NCI-H82 treated with DMSO at 0.1 percent for 48 hours (cell line): ENCODE measurements around the gene TBC1D1.

Source experiments
- DNase-seq: peaks from one replicate; lab custom pipeline; 2025; ENCODE audit not compliant: unreplicated experiment; lab: John Stamatoyannopoulos, UW

The TBC1D1 gene, protein sequence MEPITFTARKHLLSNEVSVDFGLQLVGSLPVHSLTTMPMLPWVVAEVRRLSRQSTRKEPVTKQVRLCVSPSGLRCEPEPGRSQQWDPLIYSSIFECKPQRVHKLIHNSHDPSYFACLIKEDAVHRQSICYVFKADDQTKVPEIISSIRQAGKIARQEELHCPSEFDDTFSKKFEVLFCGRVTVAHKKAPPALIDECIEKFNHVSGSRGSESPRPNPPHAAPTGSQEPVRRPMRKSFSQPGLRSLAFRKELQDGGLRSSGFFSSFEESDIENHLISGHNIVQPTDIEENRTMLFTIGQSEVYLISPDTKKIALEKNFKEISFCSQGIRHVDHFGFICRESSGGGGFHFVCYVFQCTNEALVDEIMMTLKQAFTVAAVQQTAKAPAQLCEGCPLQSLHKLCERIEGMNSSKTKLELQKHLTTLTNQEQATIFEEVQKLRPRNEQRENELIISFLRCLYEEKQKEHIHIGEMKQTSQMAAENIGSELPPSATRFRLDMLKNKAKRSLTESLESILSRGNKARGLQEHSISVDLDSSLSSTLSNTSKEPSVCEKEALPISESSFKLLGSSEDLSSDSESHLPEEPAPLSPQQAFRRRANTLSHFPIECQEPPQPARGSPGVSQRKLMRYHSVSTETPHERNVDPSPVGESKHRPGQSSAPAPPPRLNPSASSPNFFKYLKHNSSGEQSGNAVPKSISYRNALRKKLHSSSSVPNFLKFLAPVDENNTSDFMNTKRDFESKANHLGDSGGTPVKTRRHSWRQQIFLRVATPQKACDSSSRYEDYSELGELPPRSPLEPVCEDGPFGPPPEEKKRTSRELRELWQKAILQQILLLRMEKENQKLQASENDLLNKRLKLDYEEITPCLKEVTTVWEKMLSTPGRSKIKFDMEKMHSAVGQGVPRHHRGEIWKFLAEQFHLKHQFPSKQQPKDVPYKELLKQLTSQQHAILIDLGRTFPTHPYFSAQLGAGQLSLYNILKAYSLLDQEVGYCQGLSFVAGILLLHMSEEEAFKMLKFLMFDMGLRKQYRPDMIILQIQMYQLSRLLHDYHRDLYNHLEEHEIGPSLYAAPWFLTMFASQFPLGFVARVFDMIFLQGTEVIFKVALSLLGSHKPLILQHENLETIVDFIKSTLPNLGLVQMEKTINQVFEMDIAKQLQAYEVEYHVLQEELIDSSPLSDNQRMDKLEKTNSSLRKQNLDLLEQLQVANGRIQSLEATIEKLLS (N-terminal part only)

DNA sequence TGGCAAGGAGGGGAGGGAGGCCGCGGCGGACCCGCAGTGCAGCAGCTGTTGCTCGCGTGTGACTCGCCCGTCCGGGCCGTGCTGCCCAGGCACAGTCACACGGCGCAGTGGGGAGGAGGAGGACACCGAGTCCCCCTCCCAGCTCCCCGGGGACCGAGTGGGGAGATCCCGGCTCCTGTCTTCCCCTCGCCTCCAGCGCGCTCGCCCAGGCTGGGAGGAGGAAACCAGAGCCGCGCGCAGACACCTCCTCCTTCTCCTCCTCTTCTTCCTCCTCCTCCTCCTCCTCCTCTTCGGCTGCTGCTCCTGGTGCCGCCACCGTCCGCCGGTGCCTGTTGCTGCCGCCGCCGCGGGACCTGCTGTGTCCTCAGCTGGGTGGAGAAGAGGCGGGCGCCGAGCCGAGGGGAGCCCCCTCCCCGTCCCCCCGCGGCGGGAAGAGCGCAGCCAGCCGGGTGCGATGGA is at the start of gene TBC1D1:
TBC1D1 (plus strand) TSS at position 284 of the 459 bp plus-strand sequence. CDS start 11,012 bp downstream, outside the sequence.
- no peak for DNase-seq

DNA sequence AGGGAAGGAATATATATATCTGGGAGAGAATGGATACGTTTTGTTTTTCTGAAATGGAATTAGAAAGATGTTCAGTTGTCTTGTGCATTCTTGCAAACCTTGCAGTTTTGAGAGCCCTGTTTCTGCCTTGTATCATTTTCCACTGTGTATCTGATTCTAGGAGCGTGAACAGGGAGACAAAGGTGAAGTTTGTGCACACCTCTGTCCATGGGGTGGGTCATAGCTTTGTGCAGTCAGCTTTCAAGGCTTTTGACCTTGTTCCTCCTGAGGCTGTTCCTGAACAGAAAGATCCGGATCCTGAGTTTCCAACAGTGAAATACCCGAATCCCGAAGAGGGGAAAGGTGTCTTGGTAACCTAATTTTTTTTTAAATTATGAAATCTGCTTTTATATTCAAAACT is 46.7 kb upstream of the TBC1D1 start:
- no peak for DNase-seq

DNA sequence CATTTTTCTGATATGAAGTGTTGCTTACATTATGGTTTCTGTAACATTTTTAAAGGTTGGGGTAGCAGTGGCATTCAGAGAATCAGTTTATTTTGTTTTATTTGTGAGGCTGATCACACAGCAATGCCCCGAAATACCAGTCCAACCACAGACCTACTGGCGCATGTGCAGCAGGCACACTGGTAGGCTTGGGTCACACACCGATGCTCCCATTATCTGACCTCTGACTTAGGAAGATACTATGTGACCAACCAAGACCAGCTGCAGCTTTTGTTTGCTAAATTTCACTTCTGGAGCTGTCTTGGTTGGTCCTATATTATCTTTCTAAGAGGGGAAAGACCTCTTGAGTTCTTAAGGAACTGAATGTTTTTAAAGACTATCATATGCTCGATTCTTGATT is 45.7 kb upstream of the TBC1D1 start:
- DNase-seq = no peak

DNA sequence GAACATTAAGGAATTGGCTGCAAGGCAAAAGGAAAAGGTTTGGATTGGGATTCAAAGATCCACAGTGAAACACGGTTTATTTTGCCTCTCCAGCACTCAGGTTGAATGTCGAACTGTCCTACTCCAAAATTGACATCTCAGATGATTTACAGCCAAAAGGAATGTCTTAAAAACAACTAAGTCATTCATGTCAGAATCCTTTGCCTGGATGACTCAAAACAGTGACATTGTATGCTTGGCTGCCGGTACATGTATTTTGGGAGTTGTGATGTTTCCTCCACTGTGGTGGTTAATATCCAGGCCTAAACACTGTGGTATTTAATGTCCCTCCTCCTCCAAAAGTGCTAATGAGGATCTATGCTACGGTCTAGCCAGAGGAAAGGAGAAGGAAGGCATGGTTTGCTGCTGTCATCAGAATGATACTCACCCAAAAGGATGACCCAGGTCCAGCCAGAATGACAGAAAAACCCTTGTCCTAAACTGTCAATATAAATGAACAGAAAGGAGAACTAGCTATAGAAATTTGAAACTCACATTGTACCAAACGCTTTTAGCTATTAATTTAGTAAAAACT is 43.5 kb upstream of the TBC1D1 start:
- DNase-seq = no peak

DNA sequence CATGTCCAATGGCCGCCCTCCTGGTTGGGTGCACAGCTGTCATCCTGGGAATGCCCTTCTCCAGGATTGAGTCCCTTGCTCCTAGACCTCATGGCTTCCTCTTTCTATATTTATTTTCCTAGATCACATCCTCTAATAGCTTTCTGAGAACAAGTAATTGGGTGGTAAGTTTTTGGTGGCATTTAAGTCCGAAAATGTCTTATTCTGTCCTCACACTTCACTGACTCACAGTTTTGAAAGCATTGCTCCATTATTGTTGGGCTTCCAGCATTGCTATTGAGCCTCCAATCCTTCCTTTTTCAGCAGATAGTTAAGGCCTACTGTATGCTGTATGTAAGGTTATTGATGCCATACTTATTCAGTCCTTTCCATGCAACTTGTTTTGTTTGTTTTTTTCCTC is 38.5 kb upstream of the TBC1D1 start:
- DNase-seq = no peak

DNA sequence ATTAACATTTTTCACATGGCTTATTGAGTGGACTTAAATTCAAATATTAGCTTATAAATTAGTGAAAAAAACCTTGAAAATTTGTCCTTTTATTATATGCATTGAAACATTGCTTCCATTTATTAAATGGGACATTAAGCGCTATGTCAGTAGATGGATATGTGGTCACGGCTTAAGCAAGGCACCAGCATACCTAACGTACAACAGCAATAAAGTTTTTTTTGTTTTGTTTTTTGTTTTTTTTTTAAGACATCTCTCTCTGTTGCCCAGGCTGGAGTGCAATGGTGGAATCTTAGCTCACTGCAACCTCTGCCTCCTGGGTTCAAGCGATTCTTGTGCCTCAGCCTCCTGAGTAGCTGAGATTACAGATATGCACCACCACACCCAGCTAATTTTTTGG is 32.8 kb upstream of the TBC1D1 start:
- DNase-seq = no peak

DNA sequence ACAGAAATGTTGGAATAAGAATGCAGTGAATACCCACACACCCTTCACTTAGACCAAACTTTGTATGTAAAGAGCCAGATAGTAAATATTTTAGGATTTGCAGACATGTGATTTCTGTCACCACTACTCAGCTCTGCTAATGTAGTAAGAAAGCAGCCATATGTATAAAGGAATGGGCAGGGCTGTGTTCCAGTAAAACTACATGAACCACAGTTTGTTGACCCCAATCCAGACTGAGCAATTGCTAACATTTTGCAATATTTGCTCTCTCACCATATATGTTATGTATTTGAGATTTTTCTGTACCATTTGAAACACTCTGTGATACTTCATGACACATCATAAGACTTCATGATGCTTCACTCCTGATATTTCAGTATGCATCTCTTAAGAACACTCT is 32.0 kb upstream of the TBC1D1 start:
- no peak for DNase-seq

DNA sequence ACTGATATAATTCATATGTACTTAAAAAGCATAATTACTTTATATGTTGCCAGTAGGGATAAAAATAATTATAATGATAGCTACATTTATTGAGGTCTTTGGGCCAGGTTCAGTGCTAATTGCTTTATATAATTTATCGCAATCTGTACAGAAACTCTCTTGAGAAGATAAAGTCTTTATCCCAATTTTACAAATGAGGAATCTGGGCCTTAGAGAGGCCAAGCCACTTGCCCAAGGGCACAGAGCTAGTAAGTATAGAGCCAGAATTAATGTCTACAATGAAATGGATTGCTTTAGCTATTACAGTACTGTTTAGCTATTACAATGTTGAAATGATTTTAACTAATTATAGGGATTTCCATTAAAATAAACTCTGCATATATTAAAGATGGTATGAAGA is 30.6 kb upstream of the TBC1D1 start:
- no peak for DNase-seq

DNA sequence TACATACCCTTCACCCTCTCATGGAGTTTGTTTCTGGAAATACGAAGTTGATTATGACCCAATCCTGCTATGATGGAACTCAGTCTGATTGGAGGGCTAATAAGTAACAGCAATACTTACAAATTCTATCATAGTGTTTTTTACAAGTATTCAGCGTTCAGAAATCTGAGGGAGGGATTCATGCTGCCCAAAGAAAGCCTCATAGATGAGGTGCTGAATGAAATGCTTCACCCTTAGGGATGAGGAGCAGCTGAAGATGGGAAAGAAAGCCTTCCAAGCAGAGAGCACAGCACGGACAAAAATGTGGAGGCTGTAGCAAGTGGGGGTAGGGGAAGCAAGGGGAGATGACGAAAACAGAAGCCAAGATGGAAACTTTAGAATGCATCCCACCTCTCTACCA is 27.9 kb upstream of the TBC1D1 start:
- DNase-seq = no peak

DNA sequence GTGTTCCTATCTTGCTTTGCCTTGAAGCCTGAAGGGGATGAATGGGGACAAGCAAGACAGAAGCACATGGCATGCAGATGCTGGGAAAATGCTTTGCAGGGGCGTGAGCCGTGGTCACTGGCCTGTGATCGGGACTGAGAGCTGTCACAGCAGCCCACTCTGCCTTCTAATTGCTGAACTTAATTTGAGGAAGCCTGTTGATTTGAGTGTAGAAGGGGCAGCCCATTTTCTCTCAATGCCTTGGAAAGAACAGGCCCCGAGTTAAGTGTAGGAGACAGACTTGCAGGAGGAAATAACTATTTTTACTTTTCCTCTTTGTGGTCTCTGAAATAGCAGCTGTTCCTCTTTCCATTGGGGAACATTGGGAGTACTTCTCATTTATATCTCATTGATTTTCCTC is 26.1 kb upstream of the TBC1D1 start:
- no peak for DNase-seq

DNA sequence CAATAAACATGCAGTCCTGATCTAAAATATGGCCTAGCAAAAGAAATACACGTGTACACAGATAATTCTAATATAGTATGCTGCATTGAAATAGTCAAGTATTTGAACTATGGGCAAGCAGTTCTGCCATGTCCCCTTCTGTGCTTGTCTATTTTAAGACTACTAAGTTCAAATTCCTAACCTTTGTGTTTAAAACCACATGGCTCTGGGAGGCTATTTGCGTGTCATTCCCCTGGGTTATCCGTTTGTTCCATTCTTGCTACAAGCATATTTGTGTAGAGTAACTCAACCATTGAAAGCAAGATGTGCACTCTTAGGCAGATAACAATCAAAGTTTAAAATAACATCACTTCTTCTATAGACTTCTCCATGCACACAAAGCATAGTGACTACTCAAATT is 25.4 kb upstream of the TBC1D1 start:
- no peak for DNase-seq

DNA sequence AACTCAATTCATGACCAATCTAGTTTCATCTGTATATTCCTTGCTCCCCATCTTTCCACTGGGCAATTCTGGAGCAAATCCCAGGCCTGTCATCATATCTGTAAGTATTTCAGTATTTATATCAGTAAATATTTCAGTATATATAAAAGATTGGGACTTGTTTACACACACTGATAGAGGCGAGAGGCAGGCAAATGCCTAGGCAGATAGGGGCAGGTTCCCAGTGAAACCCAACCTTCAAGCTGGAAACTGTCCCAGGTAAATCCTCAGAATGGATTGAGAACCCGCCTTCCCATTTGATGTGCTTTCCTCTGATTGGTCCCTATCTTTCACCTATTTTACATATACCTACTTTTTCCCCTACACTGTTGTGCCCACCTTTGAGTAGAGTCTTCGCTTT is 23.8 kb upstream of the TBC1D1 start:
- DNase-seq = no peak

DNA sequence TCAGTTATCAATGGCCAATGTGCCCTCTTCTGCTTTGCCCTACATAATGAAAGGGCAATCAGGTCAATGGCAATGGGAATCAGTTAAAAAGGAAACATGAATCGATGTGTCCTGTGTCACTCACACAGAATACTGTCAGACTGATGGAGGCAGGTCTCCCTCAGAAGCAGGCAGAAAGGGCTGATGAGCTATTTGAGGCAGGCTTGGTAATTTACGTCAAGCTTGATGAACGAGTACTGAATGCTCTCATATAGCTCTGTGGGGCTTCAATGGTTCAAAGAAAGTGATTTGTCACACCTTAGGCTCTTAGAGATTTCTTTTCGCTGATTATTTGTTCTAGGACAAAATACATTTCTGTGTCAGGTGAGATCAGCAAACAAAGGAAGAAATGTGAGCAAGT is 22.6 kb upstream of the TBC1D1 start:
- no peak for DNase-seq

DNA sequence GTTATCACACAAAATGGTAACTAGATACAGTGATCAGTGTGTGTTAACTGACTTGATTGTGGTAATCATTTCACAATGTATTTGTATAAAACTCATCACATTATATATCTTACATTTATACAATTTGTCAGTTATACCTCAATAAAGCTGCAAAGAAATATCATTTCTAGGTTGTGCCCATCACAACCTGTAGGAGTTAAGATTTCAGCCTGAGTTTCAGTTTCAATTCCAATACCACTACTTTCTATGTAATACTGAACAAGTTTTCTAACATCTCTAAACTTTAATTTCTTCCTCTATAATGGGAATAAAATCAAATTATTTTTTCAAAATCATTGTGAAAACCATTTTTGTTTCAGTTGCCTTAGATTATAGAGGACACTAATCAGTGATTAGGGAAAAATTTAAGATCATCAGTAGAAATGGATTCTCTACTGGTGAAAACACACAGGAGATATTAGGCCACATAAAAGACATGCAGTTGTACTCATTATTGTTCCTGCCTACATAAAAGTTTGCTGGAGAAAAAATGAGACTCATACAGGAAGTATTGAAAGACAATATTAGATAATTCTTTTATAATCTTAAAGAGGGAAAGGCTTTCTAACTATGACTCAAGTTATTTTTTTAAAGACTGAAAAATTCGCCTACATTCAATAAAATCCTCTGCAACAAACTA is 18.4 kb upstream of the TBC1D1 start:
- no peak for DNase-seq

DNA sequence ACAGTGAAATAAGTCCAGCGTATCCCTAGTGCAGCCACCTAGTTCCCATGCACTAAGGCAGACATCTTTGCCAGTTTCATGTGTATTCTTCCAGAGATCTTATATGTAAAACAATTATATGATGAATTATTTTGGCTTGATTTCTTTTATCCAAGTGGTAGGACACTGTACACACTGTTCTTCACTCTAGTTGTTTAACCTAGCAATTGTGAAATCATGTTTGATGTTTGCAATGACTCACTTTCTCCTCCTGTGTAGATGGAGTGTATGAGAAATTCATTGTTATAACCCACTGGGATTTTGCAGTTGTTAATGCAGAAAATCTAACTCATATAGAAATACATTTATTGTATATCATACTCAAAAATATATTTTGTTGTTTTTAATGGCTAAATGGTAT is 17.5 kb upstream of the TBC1D1 start:
- no peak for DNase-seq

DNA sequence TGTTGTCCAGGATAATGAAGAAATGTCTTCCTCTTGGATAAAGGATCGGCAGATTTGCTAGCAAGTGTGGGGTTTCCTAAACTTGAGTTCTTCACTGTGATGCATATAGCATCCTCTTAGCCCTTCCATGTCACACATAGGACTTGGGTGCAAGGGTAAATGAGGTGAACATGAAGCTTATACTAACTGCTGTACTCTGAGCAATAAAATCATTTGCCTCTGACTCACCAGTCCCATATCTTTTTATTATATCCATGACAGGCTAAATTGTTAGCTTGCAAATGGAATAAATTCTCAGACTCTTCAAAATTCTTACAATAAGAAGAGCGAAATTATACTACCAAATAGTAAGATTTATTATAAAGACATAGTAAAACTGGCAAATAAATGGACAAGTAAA is 14.7 kb upstream of the TBC1D1 start:
- DNase-seq = no peak

DNA sequence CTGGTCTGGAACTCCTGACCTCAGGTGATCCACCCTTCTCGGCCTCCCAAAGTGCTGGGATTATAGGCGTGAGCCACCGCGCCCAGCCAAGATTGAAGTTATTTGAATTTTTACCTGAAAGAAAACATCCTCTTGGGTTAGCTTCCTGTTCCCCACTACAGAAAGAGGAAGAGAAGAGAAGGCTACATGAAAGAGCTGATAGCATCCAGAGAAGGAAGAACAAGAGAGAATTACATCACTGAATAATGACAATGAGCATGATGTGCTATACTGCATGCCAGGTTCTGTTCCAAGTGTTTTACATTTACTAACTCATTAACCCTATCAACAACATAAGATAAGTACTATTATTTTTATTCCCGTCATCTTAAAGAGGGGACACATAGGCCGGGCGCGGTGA is 11.5 kb upstream of the TBC1D1 start:
- no peak for DNase-seq

DNA sequence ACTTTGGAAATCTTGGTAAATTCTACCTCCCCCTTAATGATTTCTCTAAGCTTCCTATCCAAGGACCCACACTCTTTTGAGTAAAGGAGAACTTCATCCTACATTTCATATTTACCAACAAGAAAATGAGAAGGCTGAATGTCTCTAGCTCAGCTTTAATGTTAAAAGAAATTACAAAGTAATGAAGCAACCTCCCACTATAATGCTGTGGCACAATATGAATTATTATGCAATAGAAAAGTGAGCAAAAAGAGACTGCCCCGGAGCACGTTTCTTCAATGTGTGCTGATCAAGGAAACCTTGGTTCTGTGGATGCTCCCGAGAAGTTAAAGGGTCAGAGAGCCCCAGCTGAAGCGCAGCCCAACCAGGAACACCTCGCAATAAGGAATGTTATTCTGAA is 9.1 kb upstream of the TBC1D1 start:
- DNase-seq = no peak

DNA sequence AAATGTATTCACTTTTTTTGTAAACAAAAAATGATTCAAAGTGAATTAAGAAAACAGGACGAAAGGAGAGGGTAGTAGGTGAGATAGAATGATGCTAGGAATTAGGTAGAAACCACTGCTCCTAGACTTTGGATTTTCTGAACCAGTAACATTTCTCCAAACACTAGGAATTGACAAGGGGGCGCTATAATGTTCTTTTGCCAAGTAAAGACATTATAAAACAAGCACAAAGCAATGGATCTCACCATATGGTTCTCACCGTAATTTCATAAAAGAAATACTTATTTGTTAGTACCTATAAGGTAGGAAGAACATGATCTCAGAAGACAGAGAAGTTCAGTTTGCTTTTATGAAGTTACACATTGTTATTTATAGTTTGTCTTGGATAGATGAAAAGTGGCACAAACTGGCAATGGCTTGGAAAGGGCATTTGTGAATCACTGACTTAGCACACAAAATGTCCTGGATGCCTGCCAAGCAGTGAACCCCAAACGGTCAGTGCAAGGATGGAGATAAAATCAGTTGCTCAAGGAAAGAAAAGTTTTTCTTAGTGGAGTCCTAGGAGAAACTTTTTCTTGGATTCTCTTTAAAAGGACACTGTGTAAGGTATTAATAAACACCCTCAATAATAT is 8.1 kb upstream of the TBC1D1 start:
- DNase-seq = peak; percentile 1

DNA sequence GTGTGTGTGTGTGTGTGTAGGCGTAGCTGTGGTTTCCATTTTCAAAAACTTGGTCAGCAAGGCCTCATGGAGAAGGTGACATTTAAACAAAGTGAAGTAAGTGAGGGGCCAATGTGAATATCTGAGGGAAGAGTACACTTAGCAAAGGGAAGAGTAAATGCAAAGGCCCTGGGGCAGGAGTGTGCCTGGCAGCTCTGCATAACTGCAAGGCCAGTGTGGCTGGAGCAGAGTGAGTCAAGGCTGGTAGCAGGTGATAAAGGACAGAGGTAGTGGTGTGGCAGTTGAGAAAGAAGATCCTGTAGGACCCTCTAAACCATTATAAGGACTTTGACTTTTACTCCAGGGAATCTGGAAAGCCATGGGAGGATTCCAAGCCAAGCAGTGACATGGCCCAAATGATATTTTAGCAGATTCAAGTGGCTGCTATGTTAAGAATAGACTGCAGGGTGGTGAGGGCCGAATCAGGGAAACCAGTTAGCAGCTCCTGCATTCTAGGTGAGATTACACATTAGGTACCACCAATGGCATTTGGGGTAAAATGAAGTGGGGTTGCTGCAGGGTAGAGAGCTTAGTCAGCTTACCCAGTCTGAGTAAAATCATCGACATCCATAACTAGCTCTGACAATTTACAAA is 5.9 kb upstream of the TBC1D1 start:
- no peak for DNase-seq
